Stimulated activated CD4-positive, alpha-beta T cell treated with anti-CD3 and anti-CD28 coated beads, Interleukin-12 subunit alpha, Interleukin-12 subunit beta, amount 100 ng/mL, for 24 hours (primary cell): ENCODE measurements around the gene POLL.

Experiments
- DNase-seq, 2 experiments: peaks; one replicate each; pipeline ENCODE4 v3.0.0-alpha.2; 2020; ENCODE audit warnings: low read depth in 2 of 2

The POLL gene

GRCh38 chr10:101560298-101561067 lies 27.6 kb downstream of the POLL start:
- DNase-seq, result no peak

GRCh38 chr10:101559596-101560297 lies 28.3 kb downstream of the POLL start:
- no peak for DNase-seq

DNA sequence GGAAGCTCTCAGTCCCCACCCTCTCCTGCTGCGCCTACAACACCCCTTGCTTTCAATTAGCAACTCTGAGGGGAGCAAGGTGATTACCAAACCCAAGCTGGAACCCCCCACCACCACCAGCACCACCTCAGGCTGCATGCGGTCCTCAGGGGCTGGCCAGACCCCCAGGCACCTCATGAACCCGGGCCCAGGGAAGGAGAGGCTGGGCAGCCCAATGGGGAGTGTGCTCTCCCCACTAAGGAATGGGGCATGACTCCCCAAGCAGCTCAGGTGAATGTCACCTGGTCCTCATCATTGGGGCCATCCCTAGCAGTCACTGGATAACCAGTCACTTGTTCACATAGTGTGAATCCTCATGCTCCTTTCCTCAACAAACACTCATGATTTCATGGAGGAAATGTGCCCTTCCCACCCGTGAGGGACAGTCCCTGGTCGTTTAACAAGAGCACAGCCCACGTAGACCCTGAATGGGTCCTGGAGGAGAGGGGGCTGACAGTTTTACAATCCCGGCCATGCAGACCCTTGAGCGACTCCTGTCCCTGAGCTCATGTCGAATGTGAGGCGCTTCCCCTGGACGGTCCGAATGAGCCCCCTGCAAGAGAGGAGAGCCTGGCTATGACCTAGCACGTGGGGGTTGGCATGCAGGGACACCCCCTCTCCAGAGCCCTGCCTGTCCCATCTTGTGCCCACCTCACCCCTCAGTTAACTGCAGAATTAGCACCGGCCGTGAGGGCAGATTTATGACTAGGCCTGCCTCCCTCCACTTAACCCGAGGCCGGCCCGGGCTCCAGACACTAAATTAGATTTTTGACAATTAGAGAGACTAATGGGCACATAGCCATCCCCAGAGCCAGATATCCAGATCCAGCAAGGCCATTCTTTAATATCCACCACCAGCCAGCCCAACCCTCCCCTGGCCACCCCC lies 29.1 kb downstream of the POLL start:
- no peak for DNase-seq

- no peak for DNase-seq
These were observed 29.9 kb downstream of the POLL start for GRCh38 chr10:101558204-101558603.

GRCh38 chr10:101557541-101557940 lies 30.5 kb downstream of the POLL start:
- no peak for DNase-seq

DNA sequence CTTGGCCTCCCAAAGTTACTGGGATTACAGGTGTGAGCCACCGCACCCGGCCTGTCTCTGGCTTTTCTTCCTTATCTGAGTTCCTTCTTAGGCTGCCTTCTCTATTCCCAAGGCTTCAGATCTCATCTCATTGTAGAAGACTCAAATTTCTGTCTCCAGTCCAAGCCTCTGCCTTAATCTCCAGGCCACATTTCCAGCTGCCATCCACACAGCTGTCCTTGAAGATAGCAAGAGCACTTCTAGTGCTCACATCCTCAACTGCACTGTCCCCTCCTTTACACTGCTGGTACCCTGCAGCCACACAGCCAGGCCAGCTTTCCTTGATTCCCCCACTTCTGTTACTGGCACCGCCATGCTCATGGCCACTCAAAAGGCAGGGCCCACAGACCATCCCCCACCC lies 35.6 kb downstream of the POLL start:
- DNase-seq, result no peak

DNA sequence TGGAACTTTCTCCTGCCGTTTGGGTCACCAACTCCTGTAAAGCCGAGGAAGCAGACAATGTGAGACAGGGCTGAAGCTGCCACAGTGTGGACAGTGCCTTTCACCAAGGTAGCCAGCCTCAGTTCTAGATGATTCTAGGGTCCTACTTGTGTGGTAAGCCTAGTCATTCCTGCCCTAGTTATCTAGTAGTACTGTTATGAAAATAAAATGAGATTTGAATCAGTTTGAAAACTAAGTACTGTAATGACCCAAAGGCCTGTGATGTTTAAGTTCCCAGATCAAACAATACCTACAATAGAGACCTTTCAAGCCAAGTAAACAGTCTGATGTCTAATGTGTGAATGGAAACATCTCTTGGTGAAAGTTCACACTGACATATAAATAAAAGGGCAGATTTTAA lies 37.1 kb downstream of the POLL start:
- no peak for DNase-seq

DNA sequence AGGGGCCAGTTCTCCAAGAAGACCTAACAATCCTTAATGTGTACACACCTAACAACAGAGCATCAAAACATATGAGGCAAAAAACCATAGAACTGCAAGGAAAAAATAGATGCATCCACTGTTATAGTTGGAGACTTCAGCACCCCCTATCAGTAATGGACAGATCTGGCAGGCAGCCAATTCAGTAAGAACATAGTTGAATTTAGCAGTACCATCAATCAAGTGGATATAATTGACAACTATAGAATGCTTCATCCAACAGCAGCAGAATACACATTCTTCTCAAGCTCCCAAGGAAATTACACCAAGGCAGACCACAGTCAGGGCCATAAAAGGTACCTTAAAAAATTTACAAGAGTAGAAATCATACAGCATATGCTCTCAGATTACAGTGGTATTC lies 42.2 kb downstream of the POLL start:
- no peak for DNase-seq

DNA sequence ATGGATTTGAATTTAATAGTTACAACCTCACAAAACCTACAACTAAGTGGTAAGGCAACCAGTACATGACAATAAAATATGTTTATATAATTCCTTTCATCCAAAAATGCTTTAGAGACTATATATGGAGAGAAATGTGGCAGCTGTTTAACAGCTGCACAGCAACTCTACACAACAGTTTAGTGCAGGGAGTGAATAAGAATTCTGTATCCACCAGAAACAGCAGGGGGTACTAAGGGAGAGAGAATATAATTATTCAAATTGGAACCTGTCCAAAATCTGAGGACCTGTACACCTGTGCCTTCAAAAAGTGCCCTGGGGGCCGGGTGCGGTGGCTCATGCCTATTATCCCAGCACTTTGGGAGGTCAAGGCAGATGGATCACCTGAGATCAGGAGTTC lies 49.6 kb downstream of the POLL start:
- no peak for DNase-seq

GRCh38 chr10:101536800-101537199 lies 51.3 kb downstream of the POLL start:
- DNase-seq, result no peak

- DNase-seq, result no peak
These were observed 52.1 kb downstream of the POLL start for GRCh38 chr10:101535949-101536348.

- no peak for DNase-seq
These were observed 58.1 kb downstream of the POLL start for GRCh38 chr10:101529725-101530553.

GRCh38 chr10:101529207-101529606 lies 58.9 kb downstream of the POLL start:
- no peak for DNase-seq
